PC-9 (cell line): ENCODE results near the gene IKBIP. TPM values are rescaled to one million over a fixed set of nuclear protein-coding genes. Genes with fewer than 3 reads are reported as not detected.

Experiments used
- BruUV-seq: library from RNA; stranded (reverse); fragments of 400-500 nt; replicated peaks from 2 replicates; lab custom pipeline; 2021; lab: Mats Ljungman, UMichigan
- CTCF ChIA-PET: fragments of 300-600 bp; sonication (Branson Sonifier 250); formaldehyde crosslinking; loops from one replicate; lab custom pipeline; 2022; ENCODE audit warnings: antibody characterized with exemption; lab: Charles Lee
- POLR2A ChIA-PET: fragments of 300-600 bp; sonication (Branson Sonifier 250); formaldehyde crosslinking; loops from one replicate; lab custom pipeline; 2022; ENCODE audit warnings: antibody characterized with exemption; ENCODE audit not compliant: unreplicated experiment; lab: Charles Lee
- DNase-seq, 2 experiments: peaks; one replicate each; pipeline versions ENCODE4 v3.0.0 to v3.0.0-alpha.2; 2015 to 2022; ENCODE audit warnings: mixed read lengths in 1 of 2
- H2AFZ ChIP-seq: fragments of 200-600 bp; sonication (generic); 2 replicates; pipeline ENCODE4 v1.8.1; 2017; ENCODE audit warnings: antibody characterized with exemption
- H3F3A ChIP-seq: fragments of 200-600 bp; sonication (generic); 2 replicates; pipeline ENCODE4 v1.8.1; 2017; ENCODE audit warnings: antibody characterized with exemption, mild to moderate bottlenecking, low read depth; ENCODE audit not compliant: insufficient read depth
- H3K27ac ChIP-seq: fragments of 200-600 bp; sonication (generic); 2 replicates; pipeline ENCODE4 v1.6.1; 2016; ENCODE audit warnings: mixed run types
- H3K27me3 ChIP-seq: fragments of 200-600 bp; sonication (generic); 2 replicates; pipeline ENCODE4 v1.6.1; 2016; ENCODE audit warnings: low read depth, mixed run types; ENCODE audit not compliant: insufficient read depth
- H3K36me3 ChIP-seq: fragments of 200-600 bp; sonication (generic); 2 replicates; pipeline ENCODE4 v1.6.1; 2016; ENCODE audit warnings: low read depth, mixed run types
- H3K4me1 ChIP-seq: fragments of 200-600 bp; sonication (generic); replicated peaks from 2 replicates; pipeline ENCODE4 v1.6.1; 2016; ENCODE audit warnings: mixed run types; ENCODE audit not compliant: insufficient read depth
- H3K4me2 ChIP-seq: fragments of 200-600 bp; sonication (generic); 2 replicates; pipeline ENCODE4 v1.6.1; 2017; ENCODE audit warnings: mixed run types
- H3K4me3 ChIP-seq: fragments of 200-600 bp; sonication (generic); 2 replicates; pipeline ENCODE4 v1.6.1; 2016; ENCODE audit warnings: mixed run types
- H3K79me2 ChIP-seq: fragments of 200-600 bp; sonication (generic); 2 replicates; pipeline ENCODE4 v1.6.1; 2017; ENCODE audit warnings: low read depth, mixed run types
- H3K9me2 ChIP-seq: fragments of 200-600 bp; sonication (generic); 2 replicates; pipeline ENCODE4 v1.8.1; 2017; ENCODE audit warnings: mild to moderate bottlenecking; ENCODE audit not compliant: insufficient read depth
- H3K9me3 ChIP-seq: fragments of 200-600 bp; sonication (generic); 2 replicates; pipeline ENCODE4 v1.8.1; 2016; ENCODE audit warnings: low read depth; ENCODE audit not compliant: insufficient read depth
- H4K20me1 ChIP-seq: fragments of 200-600 bp; sonication (generic); 2 replicates; pipeline ENCODE4 v1.8.1; 2017; ENCODE audit not compliant: insufficient read depth
- EZH2 ChIP-seq: fragments of 200-600 bp; sonication (generic); IDR thresholded peaks from 2 replicates; pipeline ENCODE4 v1.8.0; 2017; ENCODE audit warnings: antibody characterized with exemption, low read depth
- intact Hi-C: fragments of 100-400 bp; cut with micrococcal nuclease; formaldehyde crosslinking; loops from one replicate; pipeline ENCODE4 v1.10.0; 2022; ENCODE audit not compliant: unreplicated experiment
- total RNA-seq: library from RNA; stranded (reverse); gene quantifications from 2 replicates; pipeline ENCODE4 v1.2.3, GENCODE V29; 2021
- TF ChIP-seq, protein P1 (sequence below): fragments of 200-600 bp; sonication (generic); conservative IDR thresholded peaks from 2 replicates; pipeline ENCODE4 v1.6.1; 2017; ENCODE audit warnings: mixed run types, antibody characterized with exemption, mild to moderate bottlenecking, moderate library complexity

IKBIP gene
- total RNA-seq, 1 experiment from 2014 or later: 7.2 TPM

- H3K9me3 ChIP-seq: no peaks in the 10 kb centered on the region
- TF ChIP-seq, protein P1, sequence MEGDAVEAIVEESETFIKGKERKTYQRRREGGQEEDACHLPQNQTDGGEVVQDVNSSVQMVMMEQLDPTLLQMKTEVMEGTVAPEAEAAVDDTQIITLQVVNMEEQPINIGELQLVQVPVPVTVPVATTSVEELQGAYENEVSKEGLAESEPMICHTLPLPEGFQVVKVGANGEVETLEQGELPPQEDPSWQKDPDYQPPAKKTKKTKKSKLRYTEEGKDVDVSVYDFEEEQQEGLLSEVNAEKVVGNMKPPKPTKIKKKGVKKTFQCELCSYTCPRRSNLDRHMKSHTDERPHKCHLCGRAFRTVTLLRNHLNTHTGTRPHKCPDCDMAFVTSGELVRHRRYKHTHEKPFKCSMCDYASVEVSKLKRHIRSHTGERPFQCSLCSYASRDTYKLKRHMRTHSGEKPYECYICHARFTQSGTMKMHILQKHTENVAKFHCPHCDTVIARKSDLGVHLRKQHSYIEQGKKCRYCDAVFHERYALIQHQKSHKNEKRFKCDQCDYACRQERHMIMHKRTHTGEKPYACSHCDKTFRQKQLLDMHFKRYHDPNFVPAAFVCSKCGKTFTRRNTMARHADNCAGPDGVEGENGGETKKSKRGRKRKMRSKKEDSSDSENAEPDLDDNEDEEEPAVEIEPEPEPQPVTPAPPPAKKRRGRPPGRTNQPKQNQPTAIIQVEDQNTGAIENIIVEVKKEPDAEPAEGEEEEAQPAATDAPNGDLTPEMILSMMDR: no peak
- no peak for TF ChIP-seq EZH2
- no peaks in the 10 kb centered on the region for H3K9me2 ChIP-seq
- H3K27me3 ChIP-seq: no peaks in the 10 kb centered on the region
- H3K4me3 ChIP-seq: no peak overlapping the region
- DNase-seq: no peak
- ChIA-PET CTCF (no interaction called here), POLR2A (no interaction called here)
- intact Hi-C loops: no loop called here
- H3K4me1 ChIP-seq: no peaks in the 10 kb centered on the region
- no TSS peak for BruUV-seq
- no peaks in the 10 kb centered on the region for H4K20me1 ChIP-seq
- H2AFZ ChIP-seq: no peak overlapping the region
- no peak overlapping the region for H3K27ac ChIP-seq
- H3K4me2 ChIP-seq: no peak overlapping the region
- no peaks in the 10 kb centered on the region for H3K36me3 ChIP-seq
- H3F3A ChIP-seq: no peaks in the 10 kb centered on the region
- H3K79me2 ChIP-seq: no peaks in the 10 kb centered on the region
These were observed 26.9 kb upstream of the IKBIP start for GRCh38 chr12:98671459-98671858.

DNA sequence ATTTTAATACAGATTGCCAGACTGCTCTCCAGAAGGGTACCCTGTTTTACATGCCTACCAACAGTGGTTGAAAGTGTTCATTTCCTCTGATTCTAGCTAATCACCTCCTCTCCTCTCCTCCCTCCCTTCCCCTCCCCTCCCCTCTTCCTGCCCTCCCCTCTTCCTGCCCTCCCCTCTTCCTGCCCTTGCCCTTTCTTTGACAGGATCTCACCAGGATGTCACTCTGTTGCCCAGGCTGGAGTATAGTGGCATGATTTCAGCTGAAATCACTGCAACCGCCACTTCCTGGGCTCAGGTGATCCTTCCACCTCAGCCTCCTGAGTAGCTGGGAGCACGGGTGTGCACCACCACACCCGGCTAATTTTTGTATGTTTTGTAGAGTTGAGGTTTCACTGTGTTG is 25.2 kb upstream of the IKBIP start:
- no peaks in the 10 kb centered on the region for H3K9me3 ChIP-seq
- intact Hi-C loops: no loop called here
- H3K4me3 ChIP-seq: no peak overlapping the region
- no peak for TF ChIP-seq EZH2
- TF ChIP-seq, protein P1: no peak
- no peaks in the 10 kb centered on the region for H3K9me2 ChIP-seq
- H3K4me2 ChIP-seq: no peak overlapping the region
- DNase-seq: no peak
- BruUV-seq: no TSS peak
- H3F3A ChIP-seq: no peaks in the 10 kb centered on the region
- H3K27ac ChIP-seq: no peak overlapping the region
- no peaks in the 10 kb centered on the region for H3K36me3 ChIP-seq
- no peaks in the 10 kb centered on the region for H4K20me1 ChIP-seq
- no peak overlapping the region for H2AFZ ChIP-seq
- ChIA-PET CTCF (interaction anchor here (0.6 kb wide), 1 partner anchor 443 kb away, joined by 3 read pairs; no protein-coding TSS in a partner anchor), POLR2A (no interaction called here)
- H3K79me2 ChIP-seq: no peaks in the 10 kb centered on the region
- H3K4me1 ChIP-seq: no peaks in the 10 kb centered on the region
- H3K27me3 ChIP-seq: no peaks in the 10 kb centered on the region

- no peaks in the 10 kb centered on the region for H3F3A ChIP-seq
- intact Hi-C loops: no loop called here
These were observed 15.9 kb upstream of the IKBIP start for GRCh38 chr12:98660521-98660920.

More at GRCh38 chr12:98660521-98660920, 15.9 kb upstream of the IKBIP start:
- Histone ChIP-seq H3K9me3 (no peaks in the 10 kb centered on the region), H3K4me3 (no peak overlapping the region), H2AFZ (no peak overlapping the region), H3K9me2 (no peaks in the 10 kb centered on the region), H3K27ac (no peak overlapping the region), H3K36me3 (no peaks in the 10 kb centered on the region), H3K79me2 (no peaks in the 10 kb centered on the region), H4K20me1 (no peaks in the 10 kb centered on the region), H3K27me3 (no peaks in the 10 kb centered on the region), H3K4me2 (no peak overlapping the region), H3K4me1 (peaks cover 13% of the 10 kb centered on the region)
- CTCF ChIA-PET: no interaction called here
- TF ChIP-seq, protein P1: no peak
- TF ChIP-seq EZH2: no peak
- no peak for DNase-seq
- POLR2A ChIA-PET: no interaction called here
- BruUV-seq: no TSS peak
